HuH-7.5 (cell line): Measurements from ENCODE around the gene DAND5.
"Not testable (repeated sequence)": the region's sequence is repeated elsewhere in the genome, so short reads cannot be mapped to it uniquely, and the experiment has no call there.

Source experiments
- DNase-seq: peaks from one replicate; pipeline ENCODE4 v3.0.0; 2011; ENCODE audit warnings: low spot score

The DAND5 gene

DNA sequence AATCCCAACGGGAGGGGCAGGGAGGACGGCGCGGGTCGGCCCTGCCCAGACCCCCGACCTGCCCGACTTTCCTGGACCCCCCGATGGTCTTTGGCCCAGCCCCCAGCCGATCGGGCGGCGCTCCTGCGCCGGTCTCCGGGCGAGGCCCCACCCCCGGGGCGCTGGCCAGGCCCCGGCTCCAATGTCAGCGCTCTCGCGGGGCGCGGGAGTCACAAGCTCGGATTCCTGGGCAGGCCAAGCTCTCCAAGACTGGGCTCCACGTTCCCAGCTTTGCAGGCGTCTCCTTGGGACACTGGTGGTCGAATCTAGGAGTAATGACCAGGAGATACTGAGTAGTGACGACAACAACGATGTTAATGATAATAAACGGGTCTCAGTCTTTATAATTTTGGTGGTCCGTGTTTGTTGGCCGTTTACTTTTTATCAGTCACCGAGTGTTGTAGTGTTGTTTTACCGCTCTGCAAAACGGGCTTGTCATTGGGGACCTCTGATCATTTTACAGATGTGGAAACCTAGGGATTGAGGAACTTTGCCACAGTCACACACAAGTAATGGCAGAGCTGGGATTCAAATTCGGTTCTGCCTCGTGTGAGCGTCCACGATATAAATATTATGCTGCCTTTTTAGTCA is 23.2 kb upstream of the DAND5 start:
- DNase-seq: peak; percentile 84

DNA sequence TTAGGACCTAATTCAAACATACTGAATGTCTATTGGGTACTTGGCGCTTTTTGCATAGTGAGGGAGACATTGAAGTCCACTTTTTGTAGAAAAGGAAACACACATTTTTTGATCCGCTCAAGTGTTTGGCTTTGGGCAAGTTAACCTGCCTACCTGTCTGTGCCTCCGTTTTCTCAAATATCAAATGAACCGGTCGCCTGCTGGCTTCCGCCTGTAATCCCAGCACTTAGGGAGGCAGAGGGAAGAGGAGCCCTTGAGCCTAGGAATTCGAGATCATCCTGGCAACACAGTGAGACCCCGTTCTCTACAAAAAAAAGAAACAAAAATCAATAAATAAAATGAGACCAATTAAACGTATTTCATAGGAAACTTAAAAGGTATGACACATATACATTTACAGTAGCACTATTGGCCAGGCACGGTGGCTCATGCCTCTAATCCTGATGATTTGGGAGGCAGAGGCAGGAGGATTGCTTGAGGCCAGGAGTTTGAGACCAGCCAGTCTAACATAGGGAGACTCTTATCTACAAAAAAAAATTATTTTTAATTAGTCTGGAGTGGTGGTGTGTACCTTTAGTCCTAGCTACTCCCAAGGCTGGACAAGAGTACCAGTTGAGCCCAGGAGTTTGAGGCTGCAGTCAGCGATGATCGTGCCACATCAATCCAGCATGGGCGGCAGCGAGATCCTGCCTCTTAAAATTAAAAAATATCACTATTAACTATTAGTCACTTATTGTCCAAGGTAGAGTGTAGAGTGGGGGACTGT is 22.5 kb upstream of the DAND5 start:
- no peak for DNase-seq

DNA sequence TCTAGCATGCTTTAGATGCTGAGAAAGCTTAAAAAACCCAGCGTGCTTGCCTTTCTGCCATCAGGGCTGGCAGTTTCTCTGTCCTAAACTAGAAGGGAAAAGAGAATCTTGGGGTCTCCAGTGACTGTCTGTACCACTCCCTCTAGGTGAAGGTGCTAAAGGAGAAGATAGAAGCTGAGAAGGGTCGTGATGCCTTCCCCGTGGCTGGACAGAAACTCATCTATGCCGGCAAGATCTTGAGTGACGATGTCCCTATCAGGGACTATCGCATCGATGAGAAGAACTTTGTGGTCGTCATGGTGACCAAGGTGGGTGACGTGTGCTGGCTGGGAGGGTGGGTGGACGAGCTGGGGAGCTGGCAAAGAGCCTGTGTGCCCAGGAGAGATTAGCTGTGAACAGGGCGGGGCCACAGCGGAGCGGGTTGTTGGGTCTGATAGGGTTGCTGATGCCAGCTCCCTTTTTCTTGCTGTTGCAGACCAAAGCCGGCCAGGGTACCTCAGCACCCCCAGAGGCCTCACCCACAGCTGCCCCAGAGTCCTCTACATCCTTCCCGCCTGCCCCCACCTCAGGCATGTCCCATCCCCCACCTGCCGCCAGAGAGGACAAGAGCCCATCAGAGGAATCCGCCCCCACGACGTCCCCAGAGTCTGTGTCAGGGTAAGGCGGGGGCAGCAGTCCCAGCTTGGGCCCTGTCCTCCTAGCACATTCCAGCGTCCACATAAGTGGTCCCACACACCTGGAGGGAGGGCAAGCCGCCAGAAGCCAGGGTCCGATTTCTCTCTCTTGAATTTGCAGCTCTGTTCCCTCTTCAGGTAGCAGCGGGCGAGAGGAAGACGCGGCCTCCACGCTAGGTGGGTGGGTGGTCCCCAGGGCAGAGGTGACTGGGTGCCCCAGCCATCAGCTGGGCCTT is 21.4 kb upstream of the DAND5 start:
- DNase-seq: no peak

DNA sequence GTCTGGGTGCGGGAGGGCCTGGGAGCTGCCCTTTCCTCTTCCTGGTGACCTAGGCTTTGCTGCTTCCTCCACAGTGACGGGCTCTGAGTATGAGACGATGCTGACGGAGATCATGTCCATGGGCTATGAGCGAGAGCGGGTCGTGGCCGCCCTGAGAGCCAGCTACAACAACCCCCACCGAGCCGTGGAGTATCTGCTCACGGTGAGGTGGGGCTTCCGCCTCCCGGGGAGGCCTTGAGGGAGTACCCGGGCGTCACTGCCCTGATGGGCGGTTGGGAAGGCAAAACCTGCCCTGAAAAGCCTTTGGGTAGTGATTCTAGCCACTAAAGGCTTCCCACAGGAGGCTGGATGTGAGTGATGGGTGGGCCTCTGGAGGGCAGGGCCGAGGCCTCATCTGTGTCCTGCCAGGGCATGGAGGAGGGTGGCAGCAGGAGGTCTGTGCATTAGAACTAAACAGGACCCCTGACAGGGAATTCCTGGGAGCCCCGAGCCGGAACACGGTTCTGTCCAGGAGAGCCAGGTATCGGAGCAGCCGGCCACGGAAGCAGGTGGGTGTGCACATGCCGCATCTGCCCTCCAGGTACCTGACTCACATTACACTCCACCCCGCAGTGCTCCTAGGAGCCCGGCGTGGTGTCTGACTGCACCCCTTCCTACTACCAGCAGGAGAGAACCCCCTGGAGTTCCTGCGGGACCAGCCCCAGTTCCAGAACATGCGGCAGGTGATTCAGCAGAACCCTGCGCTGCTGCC is 20.6 kb upstream of the DAND5 start:
- no peak for DNase-seq

DNA sequence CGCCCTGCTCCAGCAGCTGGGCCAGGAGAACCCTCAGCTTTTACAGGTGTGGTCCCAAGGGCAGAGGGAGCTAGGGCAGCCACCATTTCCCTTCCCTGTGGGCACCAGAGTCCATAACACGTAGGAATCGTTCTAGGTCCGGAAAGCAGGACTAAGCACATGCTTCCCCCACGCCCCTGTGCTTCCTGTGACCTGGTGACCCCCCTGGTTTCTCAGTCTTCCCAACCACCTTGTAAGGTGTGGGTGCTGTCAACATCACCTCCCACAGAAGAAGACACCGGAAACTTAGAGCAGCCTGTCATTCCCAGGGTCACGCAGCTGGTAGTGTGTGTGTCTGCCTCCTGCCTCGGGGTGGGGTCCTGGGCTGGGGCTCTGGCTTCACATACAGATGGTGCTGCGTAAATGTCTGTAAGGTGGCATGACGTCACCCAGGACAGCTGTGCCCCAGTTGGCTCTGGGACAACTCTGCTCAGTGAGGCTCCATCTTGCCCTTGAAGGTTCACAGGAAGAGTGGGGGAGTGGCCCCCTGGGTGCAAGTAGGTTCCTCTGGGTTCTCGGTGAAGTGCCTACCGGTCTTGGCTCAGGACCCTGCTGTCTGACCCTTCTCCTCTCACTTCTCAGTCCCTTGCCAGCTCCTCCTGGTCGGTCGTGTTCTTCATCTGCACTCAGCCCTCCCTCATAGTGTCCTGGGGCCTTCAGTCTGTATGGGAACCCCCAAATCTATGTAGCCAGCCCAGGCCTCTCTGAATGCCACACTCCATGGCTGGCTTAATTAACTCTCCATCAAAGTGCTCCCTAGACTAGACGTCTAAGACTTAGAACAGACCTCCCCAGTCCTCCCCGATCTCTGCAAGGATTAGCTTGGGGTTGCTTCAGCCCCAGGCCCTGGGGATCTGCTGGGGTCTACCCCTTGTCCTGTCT is 19.8 kb upstream of the DAND5 start:
- DNase-seq: no peak

DNA sequence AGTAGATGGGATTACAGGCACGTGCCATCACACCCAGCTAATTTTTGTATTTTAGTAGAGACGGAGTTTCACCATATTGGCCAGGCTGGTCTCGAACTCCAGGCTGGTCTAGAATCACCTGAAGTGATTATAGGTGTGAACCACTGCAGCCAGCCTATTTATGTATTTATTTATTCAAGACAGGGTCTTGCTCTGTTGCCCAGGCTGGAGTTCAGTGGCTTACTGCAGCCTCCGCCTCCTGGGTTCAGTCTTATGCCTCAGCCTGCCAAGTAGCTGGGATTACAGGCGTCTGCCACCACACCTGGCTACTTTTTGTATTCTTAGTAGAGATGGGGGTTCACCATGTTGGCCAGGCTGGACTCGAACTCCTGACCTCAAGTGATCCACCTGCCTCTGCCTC is 17.3 kb upstream of the DAND5 start:
- not testable (repeated sequence) for DNase-seq

DNA sequence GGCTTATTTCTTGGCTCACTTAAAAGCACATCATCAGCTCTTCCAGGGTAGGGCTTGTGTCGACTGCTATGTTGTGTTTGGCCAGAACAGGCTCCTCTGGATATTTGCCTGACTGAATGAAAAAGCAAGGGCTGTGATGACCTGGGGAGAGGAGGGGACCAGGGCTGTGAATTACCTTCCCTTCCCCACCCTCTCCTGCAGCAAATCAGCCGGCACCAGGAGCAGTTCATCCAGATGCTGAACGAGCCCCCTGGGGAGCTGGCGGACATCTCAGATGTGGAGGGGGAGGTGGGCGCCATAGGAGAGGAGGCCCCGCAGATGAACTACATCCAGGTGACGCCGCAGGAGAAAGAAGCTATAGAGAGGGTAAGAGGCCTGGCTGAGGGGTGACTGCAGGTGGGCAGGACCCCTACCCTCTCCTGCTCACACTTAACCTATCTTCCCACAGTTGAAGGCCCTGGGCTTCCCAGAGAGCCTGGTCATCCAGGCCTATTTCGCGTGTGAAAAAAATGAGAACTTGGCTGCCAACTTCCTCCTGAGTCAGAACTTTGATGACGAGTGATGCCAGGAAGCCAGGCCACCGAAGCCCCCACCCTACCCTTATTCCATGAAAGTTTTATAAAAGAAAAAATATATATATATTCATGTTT is 16.8 kb upstream of the DAND5 start:
- DNase-seq: no peak

DNA sequence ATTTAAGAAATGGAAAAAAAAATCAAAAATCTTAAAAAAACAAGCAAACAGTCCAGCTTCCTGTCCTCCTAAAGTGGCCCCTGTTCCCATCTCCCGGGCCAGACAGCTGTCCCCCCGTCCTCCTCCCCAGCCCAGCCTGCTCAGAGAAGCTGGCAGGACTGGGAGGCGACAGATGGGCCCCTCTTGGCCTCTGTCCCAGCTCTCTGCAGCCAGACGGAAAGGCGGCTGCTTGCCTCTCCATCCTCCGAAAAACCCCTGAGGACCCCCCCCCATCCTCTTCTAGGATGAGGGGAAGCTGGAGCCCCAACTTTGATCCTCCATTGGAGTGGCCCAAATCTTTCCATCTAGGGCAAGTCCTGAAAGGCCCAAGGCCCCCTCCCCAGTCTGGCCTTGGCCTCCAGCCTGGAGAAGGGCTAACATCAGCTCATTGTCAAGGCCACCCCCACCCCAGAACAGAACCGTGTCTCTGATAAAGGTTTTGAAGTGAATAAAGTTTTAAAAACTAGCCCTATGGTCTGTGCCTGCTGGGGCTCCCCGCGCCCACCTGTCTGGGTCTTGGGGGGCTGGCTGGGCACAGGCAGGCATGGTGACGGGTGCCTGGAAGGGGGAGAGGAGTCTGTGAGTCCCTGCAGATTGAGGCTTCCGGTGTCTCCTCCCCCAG is 16.1 kb upstream of the DAND5 start:
- no peak for DNase-seq

DNA sequence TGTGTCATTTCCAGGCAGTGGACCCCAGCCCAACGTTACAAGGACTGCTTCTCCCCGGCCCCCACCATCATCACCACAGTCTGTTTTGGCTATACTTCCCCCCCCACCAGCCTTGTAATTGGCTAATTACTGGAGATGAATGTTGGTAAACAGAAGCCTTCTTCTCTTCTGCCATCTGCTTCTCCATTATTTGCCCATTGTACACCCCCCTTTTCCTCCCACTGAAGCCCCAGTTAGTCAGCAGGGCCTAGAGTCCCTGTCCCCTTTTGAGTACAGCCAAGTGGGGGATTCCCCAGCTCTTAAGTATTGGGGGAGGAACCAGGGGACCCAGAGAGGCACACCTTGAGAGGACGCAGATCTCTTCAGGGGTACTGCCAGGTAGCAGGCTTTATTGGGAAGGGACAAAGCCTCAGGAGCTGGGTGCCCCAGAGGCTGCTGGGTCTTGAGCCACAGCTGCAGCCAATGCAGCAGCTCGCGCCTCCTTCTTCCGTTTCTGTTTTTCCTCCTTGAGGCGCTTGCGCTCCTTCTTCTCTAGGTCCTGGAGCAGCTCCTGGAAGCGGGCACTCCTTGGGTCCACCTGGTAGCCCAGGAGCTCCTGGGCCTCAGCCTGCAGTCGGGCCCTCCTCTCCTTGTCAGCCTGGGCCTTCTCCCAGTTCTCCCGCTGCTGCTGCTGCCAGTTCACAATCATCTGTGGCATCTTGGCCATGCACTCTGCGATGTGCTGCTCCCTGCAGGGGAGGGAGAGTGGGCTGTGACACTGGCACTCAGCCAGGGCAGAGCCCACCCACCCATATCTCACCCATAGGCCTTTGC is 15.4 kb upstream of the DAND5 start:
- no peak for DNase-seq

DNA sequence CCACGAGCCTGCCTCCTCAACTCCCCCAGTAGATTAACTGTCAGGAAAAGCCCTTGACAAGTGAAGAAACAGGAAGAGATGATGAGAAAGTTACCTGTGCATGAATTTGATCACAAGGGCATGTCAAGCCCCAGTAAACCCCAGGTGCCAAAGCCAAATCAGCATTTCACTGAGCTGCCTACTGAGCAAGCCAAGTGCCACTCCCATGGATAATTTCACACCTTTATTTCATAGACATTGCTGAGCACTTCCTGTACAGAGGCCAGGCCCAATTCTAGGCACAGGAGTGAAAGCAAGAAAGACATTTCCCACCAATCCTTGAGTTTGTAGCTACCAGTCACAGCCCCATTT is 14.8 kb upstream of the DAND5 start:
- no peak for DNase-seq

DNA sequence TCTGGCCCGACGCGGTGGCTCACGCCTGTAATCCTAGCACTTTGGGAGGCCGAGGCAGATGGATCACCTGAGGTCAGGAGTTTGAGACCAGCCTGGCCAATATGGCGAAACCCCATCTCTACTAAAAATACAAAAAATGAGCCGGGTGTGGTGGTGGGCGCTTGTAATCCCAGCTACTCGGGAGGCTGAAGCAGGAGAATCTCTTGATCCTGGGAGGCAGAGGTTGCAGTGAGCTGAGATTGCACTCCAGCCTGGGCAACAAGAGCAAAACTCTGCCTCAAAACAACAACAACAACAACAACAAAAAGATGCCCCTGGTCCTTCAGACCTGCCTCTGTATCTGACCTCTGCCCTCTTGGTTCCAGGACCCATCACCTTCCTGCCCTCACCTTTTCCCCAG is 13.8 kb upstream of the DAND5 start:
- DNase-seq: not testable (repeated sequence)

DNA sequence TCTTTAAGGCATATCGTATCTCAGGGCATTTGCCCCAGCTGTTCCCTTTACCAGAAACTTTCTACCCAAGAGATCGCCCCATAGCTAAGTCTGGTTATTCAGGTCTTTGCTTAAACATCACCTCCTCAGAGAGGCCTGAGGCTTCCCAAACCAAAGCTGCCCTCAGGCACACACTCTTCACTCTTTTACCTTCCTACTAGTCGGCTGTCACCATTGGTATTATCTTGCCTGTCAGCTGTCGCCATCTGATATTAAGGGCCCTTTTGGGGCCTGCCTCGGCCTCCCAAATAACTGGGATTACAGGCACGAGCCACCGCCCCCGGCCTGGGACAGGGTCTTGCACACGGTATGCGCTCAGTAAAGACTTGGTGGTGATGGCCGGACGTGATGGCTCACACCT is 13.4 kb upstream of the DAND5 start:
- no peak for DNase-seq

DNA sequence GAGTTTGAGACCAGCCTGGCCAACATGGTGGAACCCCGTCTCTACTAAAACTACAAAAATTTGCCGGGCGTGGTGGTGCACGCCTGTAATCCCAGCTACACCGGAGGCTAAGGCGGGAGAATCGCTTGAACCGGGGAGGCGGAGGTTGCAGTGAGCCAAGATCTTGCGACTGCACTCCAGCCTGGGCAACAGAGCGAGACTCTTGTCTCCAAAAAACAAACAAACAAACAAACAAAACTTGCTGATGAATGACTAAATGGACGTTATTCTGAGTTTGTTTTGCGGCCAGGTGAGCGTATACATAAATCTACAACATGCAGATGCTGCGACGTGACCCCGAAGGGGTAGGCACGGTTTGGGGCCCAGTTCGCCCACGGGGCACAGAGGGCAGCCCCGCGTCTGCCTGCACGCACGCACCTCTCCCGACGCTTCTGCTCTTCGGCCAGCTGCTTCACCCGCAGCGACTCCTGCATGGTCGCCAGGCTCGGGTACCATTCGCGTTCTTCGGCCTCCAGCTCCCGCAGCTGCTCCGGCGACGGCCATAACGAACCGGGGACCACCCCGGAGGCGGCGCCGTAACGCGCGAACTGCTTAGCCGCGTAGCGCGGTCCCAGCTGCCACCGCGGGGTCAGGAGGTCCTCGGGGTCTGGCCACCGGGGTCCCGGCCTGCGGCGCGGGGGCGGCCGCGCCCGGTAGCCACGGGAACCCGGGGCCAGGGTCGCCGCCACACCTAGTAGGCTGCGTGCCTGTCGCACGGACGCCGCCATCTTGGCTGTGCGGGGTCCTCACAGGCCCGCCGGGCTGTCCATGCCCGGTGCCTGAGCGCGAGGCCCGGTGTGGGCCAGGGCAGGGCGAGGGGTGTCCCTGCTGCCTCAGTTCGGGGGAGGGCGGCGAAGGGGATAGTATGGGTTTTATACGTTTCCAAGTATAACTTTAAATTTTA is 12.7 kb upstream of the DAND5 start, which contains the start of gene GADD45GIP1:
GADD45GIP1 (minus strand) TSS at position 778 of the 943 bp plus-strand sequence; CDS start at position 767, 11 bp downstream.
- peak; percentile 73 for DNase-seq

DNA sequence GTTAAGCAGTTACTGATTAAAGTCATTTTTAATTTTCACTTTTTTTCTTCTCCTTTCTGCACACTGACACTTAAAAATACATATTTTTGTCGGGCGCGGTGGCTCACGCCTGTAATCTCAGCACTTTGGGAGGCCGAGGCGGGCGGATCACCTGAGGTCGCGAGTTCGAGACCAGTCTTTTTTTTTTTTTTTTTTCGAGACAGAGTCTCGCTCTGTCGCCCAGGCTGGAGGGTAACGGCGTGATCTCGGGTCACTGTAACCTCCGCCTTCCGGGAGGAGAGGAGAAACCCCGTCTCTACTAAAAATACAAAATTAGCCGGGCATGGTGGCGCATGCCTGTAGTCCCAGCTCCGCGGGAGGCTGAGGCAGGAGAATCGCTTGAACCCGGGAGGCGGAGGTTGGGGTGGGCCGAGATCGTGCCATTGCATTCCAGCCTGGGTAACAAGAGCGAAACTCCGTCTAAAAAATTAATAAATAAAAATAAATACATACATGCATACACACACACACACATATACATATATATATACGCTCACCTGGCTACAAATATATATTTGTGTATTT is 11.9 kb upstream of the DAND5 start:
- DNase-seq: not testable (repeated sequence)

DNA sequence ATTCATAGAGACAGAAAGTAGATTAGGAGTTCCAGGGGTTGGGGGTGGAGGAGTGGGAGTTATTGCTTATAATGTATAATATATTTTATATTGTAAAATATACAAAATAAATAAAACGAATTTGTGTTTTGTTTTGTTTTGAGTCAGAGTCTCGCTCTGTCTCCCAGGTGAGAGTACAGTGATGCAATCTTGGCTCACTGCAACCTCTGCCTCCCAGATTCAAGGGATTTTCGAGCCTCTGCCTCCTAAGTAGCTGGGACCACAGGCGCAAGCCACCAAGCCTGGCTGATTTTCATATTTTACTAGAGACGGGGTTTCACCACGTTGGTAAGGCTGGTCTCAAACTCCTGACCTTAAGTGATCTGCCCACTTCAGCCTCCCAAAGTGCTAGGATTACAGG is 9.9 kb upstream of the DAND5 start:
- no peak for DNase-seq

DNA sequence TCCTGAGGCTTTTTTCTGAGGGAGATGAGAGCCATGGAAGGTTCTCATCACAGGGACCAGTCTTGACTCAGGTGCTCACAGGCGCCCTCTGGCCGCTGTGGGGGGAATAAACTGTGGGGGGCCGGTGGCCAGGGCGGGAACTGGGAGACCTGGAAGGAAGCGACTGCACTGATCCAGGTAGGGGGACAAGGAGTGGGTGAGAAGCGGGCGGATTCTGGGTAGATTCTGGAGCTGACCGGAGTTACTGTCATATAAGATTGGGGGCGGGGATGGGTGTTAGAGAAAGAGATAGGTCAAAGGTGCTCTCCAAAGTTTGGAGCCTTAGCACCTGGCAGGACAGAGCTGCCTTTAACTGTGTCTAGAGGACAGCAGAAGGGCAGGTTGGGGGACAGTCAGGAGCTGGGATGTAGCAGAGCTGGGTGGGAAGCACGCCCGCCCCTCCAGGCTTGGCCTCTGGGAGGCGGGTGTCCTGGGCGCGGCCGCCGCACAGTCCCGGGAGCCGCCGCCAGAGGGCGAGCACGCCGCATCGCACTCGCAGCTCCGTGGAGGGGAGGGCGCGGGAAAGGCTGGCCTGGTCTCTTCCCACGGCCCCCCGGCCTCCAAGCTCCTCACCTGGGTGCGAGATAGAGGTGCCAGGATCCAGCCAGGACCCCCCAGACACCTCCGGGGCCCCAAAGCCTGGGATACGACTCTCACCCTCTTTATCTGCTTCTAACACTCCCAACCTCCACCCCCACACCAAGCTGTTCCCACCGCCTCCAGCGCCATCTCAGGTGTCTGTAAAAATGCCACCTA is 4.2 kb upstream of the DAND5 start:
- DNase-seq: peak; percentile 80

DNA sequence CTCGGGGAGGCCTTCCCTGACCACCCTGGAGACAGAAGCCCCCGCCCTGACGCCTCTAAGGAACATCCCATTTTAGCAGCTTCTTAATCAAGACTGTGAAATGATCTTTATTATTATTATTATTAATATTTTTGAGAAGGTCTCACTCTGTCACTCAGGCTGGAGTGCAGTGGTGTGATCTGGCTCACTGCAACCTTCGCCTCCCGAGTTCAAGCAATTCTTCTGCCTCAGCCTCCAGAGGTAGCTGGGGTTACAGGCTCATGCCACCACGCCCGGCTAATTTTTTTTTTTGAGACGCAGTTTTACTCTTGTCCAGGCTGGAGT is 3.6 kb upstream of the DAND5 start:
- no peak for DNase-seq
